Measurements from ENCODE around the gene OBP2A. TPM values are rescaled to one million over a fixed set of nuclear protein-coding genes. Genes with fewer than 3 reads are reported as not detected.

OBP2A gene
- total RNA-seq, 4 donors from 2014 or later, result not detected

Other genes starting within 250 kb of the OBP2A start
- gene PPP1R26, start 66.3 kb upstream of the OBP2A start, total RNA-seq, result 10 to 100 TPM; 22.3 to 29.8 (median 25.7) TPM
- 10 to 100 TPM; 26.5 to 47.5 (median 33.1) TPM for gene MRPS2, start 45.4 kb upstream of the OBP2A start, total RNA-seq
- not detected for gene LCN1, start 24.7 kb upstream of the OBP2A start, total RNA-seq
- gene PAEP, start 15.6 kb downstream of the OBP2A start, total RNA-seq, result not detected
- gene GLT6D1, start 93.4 kb downstream of the OBP2A start, total RNA-seq, result not detected
- gene LCN9, start 117.2 kb downstream of the OBP2A start, total RNA-seq, result not detected
- not detected for gene SOHLH1, start 153.4 kb downstream of the OBP2A start, total RNA-seq
- under 1 TPM in 1 of 4 donors, not detected in 3; 0.21 TPM for gene KCNT1, start 156.1 kb downstream of the OBP2A start, total RNA-seq